Stomach (tissue), 9 donors: ENCODE results near the gene KLF13. TPM values are rescaled to one million over a fixed set of nuclear protein-coding genes. Genes with fewer than 3 reads are reported as not detected.

ENCODE experiments used
- DNase-seq, 2 donors: peaks; one replicate each; pipeline versions ENCODE4 v3.0.0 to v3.0.0-alpha.2; 2013 to 2019
- H3K27ac ChIP-seq, 5 donors: fragments of 200-600 bp in 4 of 5; sonication (generic) in 4 of 5; one replicate each; pipeline ENCODE4 v1.5.1; 2013 to 2019; ENCODE audit warnings: mild to moderate bottlenecking in 1 of 5, moderate library complexity in 1 of 5
- H3K27me3 ChIP-seq, 3 donors: fragments of 200-600 bp; sonication (generic); one replicate each; pipeline ENCODE4 v1.5.1; 2017 to 2019; ENCODE audit warnings: mixed run types in 1 of 3
- H3K36me3 ChIP-seq, 4 donors: fragments of 200-600 bp; sonication (generic); 1 replicate in 3 of 4; 2 replicates in 1 of 4; pipeline ENCODE4 v1.5.1; 2016 to 2019
- H3K4me1 ChIP-seq, 4 donors: fragments of 200-600 bp; sonication (generic); one replicate each; pipeline ENCODE4 v1.5.1; 2016 to 2019
- H3K4me3 ChIP-seq, 4 donors: fragments of 200-600 bp; sonication (generic) in 3 of 4; one replicate each; pipeline ENCODE4 v1.5.1; 2016 to 2019; ENCODE audit warnings: mild to moderate bottlenecking in 1 of 4
- H3K9me3 ChIP-seq, 4 donors: fragments of 200-600 bp; sonication (generic); one replicate each; pipeline ENCODE4 v1.5.1; 2016 to 2019
- CTCF ChIP-seq, 7 experiments: fragments of 450-650 bp in 4 of 7; fragments of 200-600 bp in 3 of 7; sonication (generic) in 3 of 7; IDR thresholded peaks; one replicate each; pipeline ENCODE4 v1.5.1; 2016 to 2019; ENCODE audit warnings: antibody characterized with exemption in 7 of 7, control low read depth in 2 of 7, mild to moderate bottlenecking in 1 of 7
- EP300 ChIP-seq: sonication (generic); formaldehyde crosslinking; IDR thresholded peaks from one replicate; pipeline ENCODE4 v1.6.1; 2017; ENCODE audit warnings: antibody characterized with exemption
- POLR2A ChIP-seq, 4 donors: fragments of 450-650 bp; IDR thresholded peaks; one replicate each; pipeline ENCODE4 v1.6.1; 2016; ENCODE audit warnings: antibody characterized with exemption in 4 of 4, control low read depth in 2 of 4, mild to moderate bottlenecking in 1 of 4, moderate library complexity in 1 of 4
- POLR2AphosphoS5 ChIP-seq, 3 donors: sonication (generic); formaldehyde crosslinking; IDR thresholded peaks; one replicate each; pipeline ENCODE4 v1.6.1; 2016; ENCODE audit warnings: antibody characterized with exemption in 3 of 3
- WGBS, 5 donors: extraction: QIAGEN DNeasy Blood & Tissue Kit in 3 of 5; methylation state at CpG; one replicate each; pipeline versions ENCODE4 v1.1.5 to v1.1.7; 2013 to 2018; 5-methylcytosine and 5-hydroxymethylcytosine counted together
- intact Hi-C: fragments of 100-400 bp; cut with DNase I; formaldehyde crosslinking; loops from one replicate; pipeline ENCODE4 v1.15.1; 2023; ENCODE audit warnings: low total_unique reads
- polyA plus RNA-seq, 3 donors: library from polyadenylated mRNA; stranded (reverse); fragments of 200-250 nt; gene quantifications; one replicate each; pipeline ENCODE4 v1.2.3, GENCODE V29; 2013
- total RNA-seq, 5 donors: library from RNA; depleted of rRNA; stranded (reverse); fragments of >200 nt; gene quantifications; one replicate each; pipeline versions ENCODE4 v1.1.0 to v1.2.3, GENCODE V29; 2014 to 2016
- donor health status: healthy with polysubstance abuse.
- donor health status: Bipolar disorder and iron deficiency.
- donor health status: healthy.

The KLF13 gene
- total and polyA plus RNA-seq, 8 donors: 9.3 to 74.0 (median 33.3) TPM

DNA sequence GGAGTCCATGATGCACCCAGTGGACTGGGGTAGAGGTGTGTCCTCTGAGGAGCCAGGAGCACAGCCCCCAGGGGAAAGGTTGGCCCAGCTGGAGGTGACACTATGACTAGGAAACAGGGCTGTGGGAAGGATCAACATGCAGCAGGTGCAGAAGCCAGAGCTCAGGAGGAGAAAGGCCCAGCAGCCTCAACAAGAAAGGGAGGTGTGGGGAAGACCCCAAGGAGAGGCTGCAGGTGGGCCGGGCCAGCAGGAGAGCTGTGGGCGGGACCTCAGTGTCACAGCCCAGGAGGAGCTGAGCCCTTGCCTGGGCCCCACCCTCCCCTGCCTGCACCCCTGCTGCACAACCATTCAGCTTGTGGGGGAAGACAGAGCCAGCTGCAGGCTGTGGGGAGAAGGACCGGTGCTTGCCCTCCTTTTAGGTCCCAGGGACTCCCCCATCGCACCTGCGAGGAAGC is 18.4 kb upstream of the KLF13 start:
- Histone ChIP-seq H3K27me3 (peaks cover 0 to 14% (median 0%) of the 10 kb centered on the region in 3 donors), H3K27ac (no peak overlapping the region), H3K9me3 (peaks cover 0 to 3% (median 2%) of the 10 kb centered on the region in 4 donors), H3K4me1 (peaks cover 6 to 28% (median 21%) of the 10 kb centered on the region in 4 donors), H3K4me3 (no peak overlapping the region), H3K36me3 (no peaks in the 10 kb centered on the region)
- DNase-seq: peak in 1 of 2 donors; percentile 65
- intact Hi-C loops: no loop called here
- no peak for TF ChIP-seq EP300
- TF ChIP-seq POLR2AphosphoS5 (IDR thresholded peaks at IDR 0.05): no peak
- no peak for TF ChIP-seq CTCF (IDR thresholded peaks at IDR 0.05)
- TF ChIP-seq POLR2A (IDR thresholded peaks at IDR 0.05): no peak
- WGBS, 5 donors: 63 to 73% (median 66%) methylated on average over 5 of the region's 5 CpGs

GRCh38 chr15:31309893-31310606 is 16.6 kb upstream of the KLF13 start:
- H3K4me3 ChIP-seq: no peak overlapping the region
- intact Hi-C loops: loop anchor here (10.0 kb wide), 1 partner anchor 95 kb away; no protein-coding TSS in a partner anchor
- no peak overlapping the region for H3K27ac ChIP-seq
- peak in 1 of 2 donors; percentile 0 for DNase-seq
- no peak for TF ChIP-seq POLR2A (IDR thresholded peaks at IDR 0.05)
- no peak for TF ChIP-seq POLR2AphosphoS5 (IDR thresholded peaks at IDR 0.05)
- TF ChIP-seq CTCF (IDR thresholded peaks at IDR 0.05): no peak
- no peak for TF ChIP-seq EP300
- no peaks in the 10 kb centered on the region for H3K36me3 ChIP-seq
- peaks cover 0 to 14% (median 0%) of the 10 kb centered on the region in 3 donors for H3K27me3 ChIP-seq
- peaks cover 0 to 12% (median 12%) of the 10 kb centered on the region in 4 donors for H3K9me3 ChIP-seq
- WGBS, 5 donors: 81 to 85% (median 83%) methylated on average over 9 of the region's 9 CpGs
- peaks cover 0 to 15% (median 9%) of the 10 kb centered on the region in 4 donors for H3K4me1 ChIP-seq

DNA sequence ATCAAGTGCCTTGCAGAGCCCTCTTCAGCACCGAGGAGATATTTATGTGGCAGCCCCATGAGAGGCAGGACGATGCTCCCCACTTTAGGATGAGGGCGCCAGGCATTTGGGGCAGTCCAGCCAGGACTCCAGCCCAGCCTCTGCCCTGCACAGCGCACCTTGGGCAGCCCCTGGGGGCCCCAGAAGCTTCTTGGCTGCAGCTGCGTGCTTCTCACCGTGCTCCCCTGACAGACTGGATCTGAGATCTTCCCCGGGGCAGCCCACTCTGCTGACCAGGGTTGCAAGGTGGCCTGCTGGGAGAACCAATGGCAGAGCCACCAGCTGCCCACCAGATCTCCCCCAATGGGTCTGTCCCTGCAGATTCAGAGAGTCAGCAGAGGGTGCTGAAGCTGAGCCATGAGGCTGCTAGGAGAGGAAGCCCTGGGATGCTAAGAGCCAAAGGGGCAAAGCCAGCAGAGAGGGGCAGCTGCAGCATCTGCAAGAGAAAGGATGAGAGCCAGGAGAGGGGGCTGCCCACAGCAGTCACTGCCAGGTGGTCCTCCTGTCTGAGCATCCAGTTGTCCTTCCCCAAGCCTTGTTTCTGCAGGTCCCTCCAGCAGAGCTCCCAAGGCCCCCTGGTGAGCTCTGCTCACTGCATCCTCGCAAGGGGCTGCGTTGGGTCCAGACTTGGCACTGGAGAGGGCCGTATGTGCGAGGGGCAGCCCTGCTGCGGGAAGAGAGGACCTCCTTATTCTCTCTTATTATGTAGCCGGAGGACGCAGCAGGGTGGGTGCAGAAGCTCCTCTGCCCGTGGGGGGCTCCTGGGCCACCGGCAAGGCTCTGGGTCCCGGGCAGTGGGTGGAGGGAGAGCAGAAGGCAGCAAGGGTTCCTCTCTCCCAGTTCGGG is 14.7 kb upstream of the KLF13 start:
- intact Hi-C loops: loop anchor here (10.0 kb wide), 1 partner anchor 97 kb away; no protein-coding TSS in a partner anchor
- TF ChIP-seq POLR2A (IDR thresholded peaks at IDR 0.05) (no peak), POLR2AphosphoS5 (IDR thresholded peaks at IDR 0.05) (no peak), EP300 (no peak), CTCF (IDR thresholded peaks at IDR 0.05) (no peak)
- H3K27ac ChIP-seq: no peak overlapping the region
- 85 to 92% (median 87%) methylated on average over 4 to 18 of the region's 18 CpGs for WGBS, 5 donors
- peaks cover 0 to 4% (median under 1%) of the 10 kb centered on the region in 4 donors for H3K4me1 ChIP-seq
- DNase-seq: peak in 1 of 2 donors; percentile 1
- no peaks in the 10 kb centered on the region for H3K36me3 ChIP-seq
- no peak overlapping the region for H3K4me3 ChIP-seq
- H3K9me3 ChIP-seq: peaks cover 0 to 12% (median 12%) of the 10 kb centered on the region in 4 donors
- H3K27me3 ChIP-seq: peaks cover 0 to 14% (median 0%) of the 10 kb centered on the region in 3 donors

DNA sequence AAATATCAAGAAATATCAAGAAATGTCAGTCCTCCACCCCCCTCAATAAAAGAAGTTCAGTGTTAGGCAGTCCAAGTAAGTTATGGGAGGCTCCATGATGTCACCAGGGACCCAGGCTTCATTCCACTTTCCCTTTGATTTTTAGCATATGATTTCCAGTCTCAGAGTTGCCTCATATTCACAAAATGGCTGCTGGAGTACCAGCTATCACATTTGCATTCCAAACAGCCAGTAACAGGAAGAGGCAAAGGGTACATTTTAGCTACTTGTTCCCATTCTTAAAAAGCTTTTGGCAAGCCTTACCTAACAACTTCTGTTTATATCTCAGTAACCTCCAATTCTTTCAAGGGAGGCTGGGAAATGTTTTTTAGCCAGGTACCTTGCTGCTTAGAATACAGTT is 13.4 kb upstream of the KLF13 start:
- Histone ChIP-seq H3K4me3 (no peak overlapping the region), H3K9me3 (peaks cover 0 to 12% (median 12%) of the 10 kb centered on the region in 4 donors), H3K4me1 (no peaks in the 10 kb centered on the region), H3K36me3 (no peaks in the 10 kb centered on the region), H3K27me3 (peaks cover 0 to 7% (median 0%) of the 10 kb centered on the region in 3 donors), H3K27ac (no peak overlapping the region)
- no peak for DNase-seq
- intact Hi-C loops: loop anchor here (10.0 kb wide), 1 partner anchor 98 kb away; no protein-coding TSS in a partner anchor
- TF ChIP-seq EP300 (no peak), CTCF (IDR thresholded peaks at IDR 0.05) (no peak), POLR2A (IDR thresholded peaks at IDR 0.05) (no peak), POLR2AphosphoS5 (IDR thresholded peaks at IDR 0.05) (no peak)
